Natural killer cell treated with Interleukin-12 subunit alpha and Interleukin-12 subunit beta and Interleukin-15 and Interleukin-18, amount 100 ng/mL, for 72 hours (primary cell): ENCODE data around the gene IL1B. TPM values are rescaled to one million over a fixed set of nuclear protein-coding genes. Genes with fewer than 3 reads are reported as not detected.

ENCODE experiments used
- ATAC-seq, 2 donors: fragments of 150-1000 bp; cut with Tn5 transposase in 1 of 2; sonication (Bioruptor Pico), chemical (Tn5 transposase) in 1 of 2; 2 replicates each; pipeline ENCODE4 v1.10.0; 2021
- DNase-seq: peaks from one replicate; pipeline ENCODE4 v3.0.0; 2022; ENCODE audit warnings: low spot score
- H3K27ac Mint-ChIP-seq, 2 donors: 1 replicate in 1 of 2; 2 replicates in 1 of 2; pipeline ENCODE4 v1.8.0; 2022; ENCODE audit warnings: mixed read lengths in 2 of 2, mild to moderate bottlenecking in 1 of 2, moderate library complexity in 1 of 2
- H3K27me3 Mint-ChIP-seq, 2 donors: 1 replicate in 1 of 2; 2 replicates in 1 of 2; pipeline ENCODE4 v1.8.0; 2022; ENCODE audit warnings: mixed read lengths in 2 of 2
- H3K36me3 Mint-ChIP-seq: one replicate; pipeline ENCODE4 v1.8.0; 2022; ENCODE audit warnings: mixed read lengths
- H3K4me1 Mint-ChIP-seq, 2 donors: 1 replicate in 1 of 2; 2 replicates in 1 of 2; pipeline ENCODE4 v1.8.0; 2022; ENCODE audit warnings: low read depth in 2 of 2, mixed read lengths in 2 of 2, mild to moderate bottlenecking in 1 of 2
- H3K4me3 Mint-ChIP-seq: one replicate; pipeline ENCODE4 v1.8.0; 2022; ENCODE audit warnings: mixed read lengths
- H3K9me3 Mint-ChIP-seq: 2 replicates; pipeline ENCODE4 v1.8.0; 2022; ENCODE audit warnings: mixed read lengths
- total RNA-seq, 2 donors: library from RNA; stranded (reverse); gene quantifications; one replicate each; pipeline ENCODE4 v1.2.3, GENCODE V29; 2022

IL1B gene
- total RNA-seq, 2 donors from 2014 or later, result 1.8 to 12.0 TPM

- H3K27me3 Mint-ChIP-seq, result no peaks in the 10 kb centered on the region
- no peak for DNase-seq
- H3K4me3 Mint-ChIP-seq, result no peak overlapping the region
- peak overlapping the region; percentile 71 to 82 for H3K27ac Mint-ChIP-seq
- no peak for ATAC-seq
- no peaks in the 10 kb centered on the region for H3K36me3 Mint-ChIP-seq
- H3K4me1 Mint-ChIP-seq, result peaks cover 34 to 35% of the 10 kb centered on the region in 2 donors
- peaks cover 3% of the 10 kb centered on the region for H3K9me3 Mint-ChIP-seq
Observed at GRCh38 chr2:112800881-112801583, 35.5 kb downstream of the IL1B start.

DNA sequence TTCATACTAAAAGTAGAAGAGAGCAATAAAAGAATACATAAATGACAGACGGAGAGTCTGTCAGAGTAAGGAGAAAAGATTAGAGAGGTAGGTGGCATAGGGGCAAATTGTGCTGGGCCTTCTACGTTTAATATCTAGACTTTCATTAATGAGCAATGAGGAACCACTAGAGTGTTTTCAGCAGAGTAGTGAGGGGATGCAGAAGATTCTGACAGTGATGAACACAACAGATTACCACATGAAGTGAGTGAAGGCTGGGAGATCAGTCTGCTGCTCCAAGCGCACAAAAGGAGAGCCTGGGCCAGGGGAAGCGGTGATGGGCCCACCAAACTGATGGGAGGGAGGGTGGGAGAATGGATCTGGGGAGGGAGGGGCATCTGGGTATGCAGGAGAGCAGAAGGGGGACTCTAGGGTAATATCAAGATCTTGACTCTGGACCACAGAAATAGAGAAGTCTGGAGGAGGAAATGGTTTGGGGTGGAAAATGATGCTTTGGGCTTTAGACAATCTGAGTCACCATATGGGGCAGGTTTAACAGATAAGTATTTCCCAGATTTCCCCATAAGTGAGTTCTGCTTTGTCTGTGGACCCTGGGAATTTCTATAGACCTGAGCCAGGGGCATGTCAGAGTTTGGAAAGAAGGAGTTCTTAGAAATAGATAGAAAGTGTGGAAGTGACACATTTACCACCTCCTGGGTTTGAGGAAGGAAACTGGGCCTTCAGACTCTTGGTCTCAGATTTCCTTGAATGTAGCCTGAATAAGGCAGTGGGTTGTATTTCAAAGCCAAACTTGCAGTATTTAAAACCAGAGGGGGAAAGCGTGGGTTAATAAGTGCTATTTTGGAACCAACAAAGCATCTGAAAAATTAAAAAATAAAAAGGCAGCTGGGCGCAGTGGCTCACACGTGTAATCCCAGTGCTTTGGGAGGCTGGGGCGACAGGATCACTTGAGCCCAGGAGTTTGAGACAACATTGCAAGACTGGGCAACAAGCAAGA lies 37.3 kb downstream of the IL1B start:
- DNase-seq (peak; percentile 62), ATAC-seq (peak; percentile 28 to 60)
- peaks cover 33 to 39% of the 10 kb centered on the region in 2 donors for H3K4me1 Mint-ChIP-seq
- peak overlapping the region; percentile 66 for H3K4me3 Mint-ChIP-seq
- no peaks in the 10 kb centered on the region for H3K36me3 Mint-ChIP-seq
- peaks cover 3% of the 10 kb centered on the region for H3K9me3 Mint-ChIP-seq
- peak overlapping the region; percentile 68 to 75 for H3K27ac Mint-ChIP-seq
- H3K27me3 Mint-ChIP-seq, result no peaks in the 10 kb centered on the region

GRCh38 chr2:112796486-112796885 lies 40.1 kb downstream of the IL1B start:
- no peaks in the 10 kb centered on the region for H3K27me3 Mint-ChIP-seq

GRCh38 chr2:112795774-112796173 lies 40.8 kb downstream of the IL1B start:
- Mint-ChIP-seq H3K27ac (peak overlapping the region in 1 of 2 donors; percentile 92), H3K4me1 (peaks cover 43 to 44% of the 10 kb centered on the region in 2 donors), H3K27me3 (no peaks in the 10 kb centered on the region), H3K4me3 (no peak overlapping the region), H3K9me3 (peaks cover 10% of the 10 kb centered on the region), H3K36me3 (peaks cover 5% of the 10 kb centered on the region)
- DNase-seq (no peak), ATAC-seq (peak; percentile 43 to 48)

More at GRCh38 chr2:112796486-112796885, 40.1 kb downstream of the IL1B start:
- H3K4me3 Mint-ChIP-seq, result no peak overlapping the region
- H3K4me1 Mint-ChIP-seq, result peaks cover 43 to 45% of the 10 kb centered on the region in 2 donors
- peaks cover 5% of the 10 kb centered on the region for H3K36me3 Mint-ChIP-seq
- ATAC-seq (no peak), DNase-seq (no peak)
- H3K9me3 Mint-ChIP-seq, result peaks cover 10% of the 10 kb centered on the region
- peak overlapping the region in 1 of 2 donors; percentile 10 for H3K27ac Mint-ChIP-seq

DNA sequence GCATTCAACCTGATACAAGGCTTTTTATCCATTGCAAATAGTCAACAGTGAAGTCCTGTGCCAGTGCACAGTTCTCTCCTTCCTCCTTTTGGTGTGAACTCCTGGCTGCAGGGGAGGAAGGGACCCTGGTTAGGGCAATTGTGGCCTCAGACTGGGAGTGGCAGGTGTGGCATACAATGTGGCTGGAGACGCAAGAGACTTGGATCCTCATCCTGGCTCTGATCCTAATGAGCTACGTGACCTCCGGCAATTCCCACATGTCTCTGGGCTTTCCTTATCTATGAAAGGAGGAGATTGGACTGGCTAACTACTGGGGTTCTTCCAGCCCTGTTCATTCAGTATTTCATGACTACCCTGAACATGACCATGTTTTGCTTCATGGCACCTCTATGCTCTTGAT lies 41.7 kb downstream of the IL1B start:
- no peak for ATAC-seq
- H3K9me3 Mint-ChIP-seq, result peaks cover 10% of the 10 kb centered on the region
- peaks cover 5% of the 10 kb centered on the region for H3K36me3 Mint-ChIP-seq

DNA sequence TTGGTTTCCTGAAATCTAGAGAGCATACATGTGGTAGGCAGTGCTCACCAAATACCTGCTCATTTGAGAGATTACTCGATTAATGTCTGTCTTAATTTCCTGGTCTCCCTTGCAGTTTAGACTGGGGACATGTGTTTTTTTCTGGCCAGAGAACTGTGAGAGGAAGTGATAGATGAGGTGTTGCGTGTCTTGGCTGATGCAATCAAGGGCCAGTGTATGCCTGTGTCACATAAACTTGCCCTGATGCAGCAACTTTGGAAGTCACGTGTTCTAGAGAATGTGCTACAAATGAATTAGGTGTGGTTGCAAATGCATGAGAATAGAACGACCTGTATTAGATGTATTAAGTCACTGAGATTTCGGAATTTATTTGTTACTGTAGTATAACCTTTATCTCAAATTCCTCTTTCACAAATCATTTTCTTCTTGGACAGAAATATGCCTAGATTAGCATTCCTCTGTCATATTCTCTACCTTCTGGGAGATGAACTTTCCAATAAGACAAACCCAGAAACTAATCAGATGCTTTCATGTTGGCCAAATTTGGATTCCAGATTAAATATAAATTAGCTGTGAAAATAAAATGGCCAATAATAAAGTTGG lies 42.3 kb downstream of the IL1B start:
- no peaks in the 10 kb centered on the region for H3K27me3 Mint-ChIP-seq
- H3K36me3 Mint-ChIP-seq, result peaks cover 5% of the 10 kb centered on the region
- peak overlapping the region; percentile 65 for H3K4me3 Mint-ChIP-seq
- H3K4me1 Mint-ChIP-seq, result peaks cover 31 to 33% of the 10 kb centered on the region in 2 donors
- DNase-seq (peak; percentile 85), ATAC-seq (peak; percentile 92)
- H3K9me3 Mint-ChIP-seq, result peaks cover 10% of the 10 kb centered on the region
- peak overlapping the region; percentile 82 to 92 for H3K27ac Mint-ChIP-seq

More for the DNA sequence above, 41.7 kb downstream of the IL1B start:
- Mint-ChIP-seq H3K27ac (peak overlapping the region in 1 of 2 donors; percentile 92), H3K4me1 (peaks cover 37 to 38% of the 10 kb centered on the region in 2 donors), H3K27me3 (no peaks in the 10 kb centered on the region), H3K4me3 (no peak overlapping the region)
- no peak for DNase-seq

- peak overlapping the region; percentile 38 for H3K4me3 Mint-ChIP-seq
- peaks cover 5% of the 10 kb centered on the region for H3K36me3 Mint-ChIP-seq
Observed at GRCh38 chr2:112793449-112793978, 43.1 kb downstream of the IL1B start.

GRCh38 chr2:112792419-112792818 lies 44.2 kb downstream of the IL1B start:
- no peak overlapping the region for H3K4me3 Mint-ChIP-seq
- H3K36me3 Mint-ChIP-seq, result peaks cover 5% of the 10 kb centered on the region
- DNase-seq (no peak), ATAC-seq (no peak)
- H3K27me3 Mint-ChIP-seq, result no peaks in the 10 kb centered on the region
- peaks cover 7% of the 10 kb centered on the region for H3K9me3 Mint-ChIP-seq
- H3K27ac Mint-ChIP-seq, result no peak overlapping the region
- peaks cover 23 to 30% of the 10 kb centered on the region in 2 donors for H3K4me1 Mint-ChIP-seq

More at GRCh38 chr2:112793449-112793978, 43.1 kb downstream of the IL1B start:
- H3K27me3 Mint-ChIP-seq, result no peaks in the 10 kb centered on the region
- H3K27ac Mint-ChIP-seq, result peak overlapping the region; percentile 82 to 92
- H3K4me1 Mint-ChIP-seq, result peaks cover 26 to 27% of the 10 kb centered on the region in 2 donors
- no peak for DNase-seq
- peaks cover 7% of the 10 kb centered on the region for H3K9me3 Mint-ChIP-seq
- peak; percentile 42 to 50 for ATAC-seq

DNA sequence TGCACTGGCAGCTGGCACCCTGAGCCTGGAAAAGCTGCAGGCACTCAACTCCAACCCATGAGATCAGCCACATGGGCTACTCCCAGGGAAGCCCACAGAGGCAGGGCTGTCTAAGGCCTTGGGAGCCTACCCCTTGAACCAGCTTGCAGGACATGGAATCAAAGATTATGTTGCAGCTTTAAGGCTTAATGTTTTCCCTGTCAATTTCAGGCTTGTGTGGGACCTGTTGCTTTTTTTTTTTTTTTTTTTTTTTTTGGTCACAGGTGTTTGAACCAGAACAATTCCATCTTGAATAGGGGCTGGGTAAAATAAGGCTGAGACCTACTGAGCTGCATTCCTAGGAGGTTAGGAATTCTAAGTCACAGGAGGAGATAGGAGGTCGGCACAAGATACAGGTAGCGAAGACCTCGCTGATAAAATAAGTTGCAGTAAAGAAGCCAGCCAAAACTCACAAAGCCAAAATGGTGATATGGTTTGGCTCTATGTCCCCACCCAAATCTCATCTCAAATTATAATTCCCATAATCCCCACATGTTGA lies 44.8 kb downstream of the IL1B start:
- no peak for ATAC-seq
- H3K27me3 Mint-ChIP-seq, result no peaks in the 10 kb centered on the region

GRCh38 chr2:112791019-112791418 lies 45.6 kb downstream of the IL1B start:
- ATAC-seq, result no peak
- H3K4me1 Mint-ChIP-seq, result peaks cover 24 to 36% of the 10 kb centered on the region in 2 donors
- DNase-seq, result no peak
- no peaks in the 10 kb centered on the region for H3K27me3 Mint-ChIP-seq
- peaks cover 5% of the 10 kb centered on the region for H3K36me3 Mint-ChIP-seq
- peak overlapping the region in 1 of 2 donors; percentile 34 for H3K27ac Mint-ChIP-seq
- H3K9me3 Mint-ChIP-seq, result peaks cover 7% of the 10 kb centered on the region
- H3K4me3 Mint-ChIP-seq, result no peak overlapping the region

More for the DNA sequence above, 44.8 kb downstream of the IL1B start:
- H3K36me3 Mint-ChIP-seq, result peaks cover 5% of the 10 kb centered on the region
- peaks cover 24 to 36% of the 10 kb centered on the region in 2 donors for H3K4me1 Mint-ChIP-seq
- H3K27ac Mint-ChIP-seq, result no peak overlapping the region
- DNase-seq, result no peak
- H3K4me3 Mint-ChIP-seq, result no peak overlapping the region
- H3K9me3 Mint-ChIP-seq, result peaks cover 7% of the 10 kb centered on the region

DNA sequence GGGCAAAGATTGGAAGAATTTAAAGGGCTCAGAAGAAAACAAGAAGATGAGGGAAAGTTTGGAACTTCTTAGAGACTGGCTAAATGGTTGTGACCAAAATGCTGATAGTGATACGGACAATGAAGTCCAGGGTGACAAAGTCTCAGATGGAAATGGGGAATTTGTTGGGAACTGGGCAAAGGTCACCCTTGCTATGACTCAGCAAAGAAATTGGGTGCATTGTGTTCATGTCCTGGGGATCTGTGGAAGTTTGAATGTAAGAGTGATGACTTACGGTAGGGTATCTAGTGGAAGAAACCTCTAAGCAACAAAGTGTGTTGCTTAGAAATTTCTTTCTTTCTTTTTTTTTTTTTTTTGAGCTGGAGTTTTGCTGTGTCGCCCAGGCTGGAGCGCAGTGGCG lies 46.3 kb downstream of the IL1B start:
- H3K4me3 Mint-ChIP-seq, result no peak overlapping the region
- peaks cover 24 to 30% of the 10 kb centered on the region in 2 donors for H3K4me1 Mint-ChIP-seq
- ATAC-seq (no peak), DNase-seq (no peak)
- peaks cover 5% of the 10 kb centered on the region for H3K36me3 Mint-ChIP-seq
- peak overlapping the region in 1 of 2 donors; percentile 34 for H3K27ac Mint-ChIP-seq
- no peaks in the 10 kb centered on the region for H3K27me3 Mint-ChIP-seq
- peaks cover 7% of the 10 kb centered on the region for H3K9me3 Mint-ChIP-seq

- ATAC-seq (no peak), DNase-seq (no peak)
- Mint-ChIP-seq H3K4me3 (no peak overlapping the region), H3K4me1 (peaks cover 26 to 28% of the 10 kb centered on the region in 2 donors), H3K27me3 (peaks cover 0 to 8% of the 10 kb centered on the region in 2 donors), H3K9me3 (peaks cover 7% of the 10 kb centered on the region), H3K27ac (peak overlapping the region in 1 of 2 donors; percentile 56), H3K36me3 (peaks cover 5% of the 10 kb centered on the region)
Observed at GRCh38 chr2:112789186-112789585, 47.4 kb downstream of the IL1B start.

GRCh38 chr2:112788653-112789052 lies 47.9 kb downstream of the IL1B start:
- peaks cover 5% of the 10 kb centered on the region for H3K36me3 Mint-ChIP-seq
- no peak overlapping the region for H3K4me3 Mint-ChIP-seq
- no peak for ATAC-seq
- peak overlapping the region in 1 of 2 donors; percentile 56 for H3K27ac Mint-ChIP-seq
- H3K27me3 Mint-ChIP-seq, result peaks cover 0 to 13% of the 10 kb centered on the region in 2 donors
- no peak for DNase-seq
- H3K4me1 Mint-ChIP-seq, result peaks cover 26 to 28% of the 10 kb centered on the region in 2 donors
- peaks cover 7% of the 10 kb centered on the region for H3K9me3 Mint-ChIP-seq
